DOHH2 (cell line): ENCODE measurements around the gene GFM2.

Experiments used
- EZH2phosphoT487 ChIP-seq: fragments of 200-600 bp; sonication (generic); IDR thresholded peaks from 2 replicates; pipeline ENCODE4 v1.6.1; 2017; ENCODE audit warnings: borderline replicate concordance, mild to moderate bottlenecking, antibody characterized with exemption, low read length, moderate library complexity, mixed read lengths
- TF ChIP-seq, protein P1 (sequence below): fragments of 200-600 bp; sonication (generic); IDR thresholded peaks from one replicate; pipeline ENCODE4 v1.5.1; 2014; ENCODE audit warnings: antibody characterized with exemption, mild to moderate bottlenecking, low read depth, low read length; ENCODE audit not compliant: poor library complexity, severe bottlenecking

DNA sequence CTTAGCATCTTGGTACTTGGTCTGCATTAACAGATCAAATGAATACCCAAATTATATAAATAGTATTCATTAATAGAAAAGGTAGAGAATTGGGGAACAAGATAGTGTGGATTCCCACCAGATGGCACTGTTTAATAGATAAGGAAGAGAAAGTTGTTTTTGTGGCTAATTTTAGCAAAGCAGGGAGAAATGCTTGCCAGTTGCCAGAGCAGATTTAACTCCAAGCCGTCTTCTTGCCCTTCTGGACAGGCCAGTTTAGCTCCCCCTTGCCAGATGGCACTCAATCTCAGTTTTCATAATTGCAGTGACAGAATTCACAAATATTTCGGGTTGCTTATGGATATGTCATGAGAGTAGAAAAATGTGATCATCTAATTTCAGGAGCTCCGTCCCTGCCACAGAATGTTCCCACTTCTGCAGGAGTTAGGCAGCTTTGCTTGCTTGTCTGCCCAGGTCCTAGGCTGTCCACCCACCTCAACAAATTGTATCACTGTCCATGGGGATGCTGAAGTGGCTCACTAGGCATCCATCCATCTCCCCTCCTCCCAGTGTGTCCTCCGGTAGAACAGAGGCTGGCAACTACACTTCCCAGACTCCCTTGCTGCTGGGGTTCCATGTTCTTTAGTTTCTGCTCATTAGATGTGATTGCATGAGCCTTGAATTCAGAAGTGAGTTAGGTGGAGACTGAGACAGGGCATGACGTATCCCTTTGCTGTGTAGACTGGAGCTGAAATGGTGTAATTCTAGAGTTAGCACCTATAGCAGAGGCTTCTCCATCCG is 93.7 kb downstream of the GFM2 start:
- TF ChIP-seq, protein P1, sequence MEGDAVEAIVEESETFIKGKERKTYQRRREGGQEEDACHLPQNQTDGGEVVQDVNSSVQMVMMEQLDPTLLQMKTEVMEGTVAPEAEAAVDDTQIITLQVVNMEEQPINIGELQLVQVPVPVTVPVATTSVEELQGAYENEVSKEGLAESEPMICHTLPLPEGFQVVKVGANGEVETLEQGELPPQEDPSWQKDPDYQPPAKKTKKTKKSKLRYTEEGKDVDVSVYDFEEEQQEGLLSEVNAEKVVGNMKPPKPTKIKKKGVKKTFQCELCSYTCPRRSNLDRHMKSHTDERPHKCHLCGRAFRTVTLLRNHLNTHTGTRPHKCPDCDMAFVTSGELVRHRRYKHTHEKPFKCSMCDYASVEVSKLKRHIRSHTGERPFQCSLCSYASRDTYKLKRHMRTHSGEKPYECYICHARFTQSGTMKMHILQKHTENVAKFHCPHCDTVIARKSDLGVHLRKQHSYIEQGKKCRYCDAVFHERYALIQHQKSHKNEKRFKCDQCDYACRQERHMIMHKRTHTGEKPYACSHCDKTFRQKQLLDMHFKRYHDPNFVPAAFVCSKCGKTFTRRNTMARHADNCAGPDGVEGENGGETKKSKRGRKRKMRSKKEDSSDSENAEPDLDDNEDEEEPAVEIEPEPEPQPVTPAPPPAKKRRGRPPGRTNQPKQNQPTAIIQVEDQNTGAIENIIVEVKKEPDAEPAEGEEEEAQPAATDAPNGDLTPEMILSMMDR = peak; percentile 31
- no peak for TF ChIP-seq EZH2phosphoT487
